H1 (cell line): ENCODE data around the gene RAPGEF6. TPM values are rescaled to one million over a fixed set of nuclear protein-coding genes. Genes with fewer than 3 reads are reported as not detected.

ENCODE experiments used
- CBX5 ChIP-seq: fragments of 300-800, 300-1000 bp; sonication (generic); IDR thresholded peaks from 2 replicates; pipeline ENCODE4 v1.7.1; 2016; ENCODE audit warnings: antibody characterized with exemption, low read length, low read depth
- CREB1 ChIP-seq: IDR thresholded peaks from 2 replicates; pipeline ENCODE4 v1.6.1; 2012; ENCODE audit warnings: inconsistent platforms
- EZH2 ChIP-seq: fragments of 200-600 bp; sonication (generic); IDR thresholded peaks from 2 replicates; pipeline ENCODE4 v1.7.1; 2012; ENCODE audit warnings: low read depth, mild to moderate bottlenecking, moderate library complexity, low read length, inconsistent platforms; ENCODE audit not compliant: severe bottlenecking
- SAP30 ChIP-seq: fragments of 300-600 bp; sonication (generic); IDR thresholded peaks from 2 replicates; pipeline ENCODE4 v1.7.1; 2012; ENCODE audit warnings: low read length, moderate library complexity, mild to moderate bottlenecking, inconsistent platforms; ENCODE audit not compliant: insufficient read depth, insufficient replicate concordance
- SP1 ChIP-seq: IDR thresholded peaks from 2 replicates; pipeline ENCODE4 v1.6.1; 2011; ENCODE audit warnings: low read depth, low read length
- polyA plus RNA-seq, 7 experiments: library from polyadenylated mRNA; depleted of rRNA in 3 of 7; stranded (reverse) in 5 of 7; unstranded in 2 of 7; fragments of >200 nt in 5 of 7; fragments of 200-250 nt in 2 of 7; gene quantifications; 1 replicate in 5 of 7; 2 replicates in 1 of 7; 4 replicates in 1 of 7; pipeline versions ENCODE4 v1.2.1 to v1.2.3, GENCODE V29; 2011 to 2013; ENCODE audit warnings: missing spikeins in 2 of 7, mixed read lengths in 2 of 7
- total RNA-seq: library from RNA; stranded (reverse); fragmentation: NEBNext Ultra II Directional; extraction: Animal tissue kit (Norgen Biotek cat#: 25700); gene quantifications from 2 replicates; pipeline ENCODE4 v1.2.1, GENCODE V29; 2021

The RAPGEF6 gene
- total and polyA plus RNA-seq, 2 of the 8 experiments (the other 6 are each of a cell fraction or from before 2014, with no cell fraction given) = 4.8 to 20.0 TPM

- TF ChIP-seq SAP30 (no peak), EZH2 (no peak), CREB1 (no peak), SP1 (no peak), CBX5 (no peak)
Measured at GRCh38 chr5:131405674-131406073, 229.4 kb downstream of the RAPGEF6 start (continued).
